ENCODE measurements around the gene EPAS1.

EPAS1 gene

DNA sequence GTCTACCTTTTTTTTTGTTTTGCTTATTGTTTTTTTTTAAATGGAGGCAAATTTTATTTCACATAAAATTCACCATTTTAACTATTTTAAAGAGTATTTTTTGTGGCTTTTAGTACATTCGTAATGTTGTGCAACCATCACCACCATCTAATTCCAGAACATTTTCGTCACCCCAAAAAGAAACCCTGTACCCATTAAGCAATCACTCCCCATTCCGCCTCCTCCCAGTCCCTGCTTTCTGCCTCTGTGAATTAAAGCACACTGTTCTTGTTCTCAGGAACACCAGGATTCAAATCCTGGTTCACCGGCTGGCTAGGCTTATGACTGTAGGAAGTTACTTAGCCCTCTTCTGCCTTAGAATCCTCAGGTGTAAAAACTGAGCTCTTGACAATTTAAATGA, 36.9 kb upstream of the EPAS1 start:
- H3K4me1 Mint-ChIP-seq: peaks cover 6% of the 10 kb centered on the region
- TF ChIP-seq CTCF (IDR thresholded peaks at IDR 0.05; ENCODE audit: unreplicated experiment in 3 of 3): no peak
- no peaks in the 10 kb centered on the region for H3K27me3 Mint-ChIP-seq (ENCODE audit: low read depth)
- H3K36me3 Mint-ChIP-seq (ENCODE audit: low read depth): no peaks in the 10 kb centered on the region
- no peaks in the 10 kb centered on the region for H3K9me3 Mint-ChIP-seq
- no peak overlapping the region for H3K27ac Mint-ChIP-seq
- H3K4me3 Mint-ChIP-seq: no peak overlapping the region

DNA sequence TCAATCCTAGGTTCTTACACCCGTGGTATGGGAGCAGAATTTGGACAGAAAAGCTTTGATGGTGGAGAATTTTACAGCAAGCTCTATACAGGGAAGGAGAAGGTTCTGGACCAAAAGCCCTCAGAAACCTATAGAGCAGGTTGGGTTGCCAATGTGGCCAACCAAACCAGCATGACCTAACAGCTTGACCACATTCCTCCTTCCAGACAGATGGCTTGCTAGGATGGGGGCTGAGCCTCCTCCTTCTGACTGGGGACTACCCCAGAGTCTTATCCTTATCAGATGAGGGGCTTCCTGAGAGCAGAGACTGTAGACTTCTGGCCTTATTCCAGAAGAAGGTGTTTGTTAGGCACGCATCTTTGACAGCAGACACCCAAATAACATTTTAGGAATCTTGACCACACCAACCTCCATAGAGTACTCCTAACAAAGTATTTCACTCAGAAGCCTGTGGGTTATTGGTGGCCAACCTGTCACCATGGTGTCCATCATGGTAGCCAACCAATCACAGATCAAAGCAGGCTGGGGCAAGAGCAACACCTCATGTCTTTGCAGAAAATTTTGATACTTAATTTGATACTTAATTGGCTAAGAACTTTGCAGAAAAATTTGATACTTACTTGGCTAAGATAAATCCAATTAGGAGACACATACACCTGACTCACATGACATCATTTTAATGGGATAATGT, 34.8 kb upstream of the EPAS1 start:
- Mint-ChIP-seq H3K36me3 (ENCODE audit: low read depth) (no peaks in the 10 kb centered on the region), H3K4me1 (peaks cover 7% of the 10 kb centered on the region), H3K4me3 (no peak overlapping the region), H3K9me3 (no peaks in the 10 kb centered on the region), H3K27me3 (ENCODE audit: low read depth) (no peaks in the 10 kb centered on the region), H3K27ac (no peak overlapping the region)
- TF ChIP-seq CTCF (IDR thresholded peaks at IDR 0.05; ENCODE audit: unreplicated experiment in 3 of 3): no peak

DNA sequence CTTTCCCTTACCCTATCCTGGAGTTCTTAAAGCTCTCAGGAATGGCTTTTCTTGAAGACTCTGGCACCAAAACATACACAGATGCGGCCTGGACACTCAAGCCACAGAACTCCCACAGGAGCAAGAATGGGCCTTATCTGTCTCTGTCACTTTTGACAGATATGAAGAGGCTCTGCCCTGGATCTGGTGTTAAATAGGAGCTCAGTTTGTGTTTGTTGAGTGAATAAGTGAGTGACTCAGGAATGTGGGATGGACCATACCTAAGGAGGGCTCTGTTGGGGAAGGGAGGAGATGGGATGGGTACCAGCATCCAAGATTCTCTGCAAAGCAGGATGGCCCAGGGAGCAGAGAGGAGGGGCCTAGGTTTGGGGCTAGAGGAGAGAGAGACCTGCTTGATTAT, 33.9 kb upstream of the EPAS1 start:
- H3K9me3 Mint-ChIP-seq: no peaks in the 10 kb centered on the region

GRCh38 chr2:46264447-46264846, 32.8 kb upstream of the EPAS1 start:
- H3K4me1 Mint-ChIP-seq: peaks cover 13% of the 10 kb centered on the region
- no peak overlapping the region for H3K4me3 Mint-ChIP-seq
- H3K27ac Mint-ChIP-seq: no peak overlapping the region
- H3K27me3 Mint-ChIP-seq (ENCODE audit: low read depth): no peaks in the 10 kb centered on the region
- H3K9me3 Mint-ChIP-seq: no peaks in the 10 kb centered on the region
- no peaks in the 10 kb centered on the region for H3K36me3 Mint-ChIP-seq (ENCODE audit: low read depth)
- TF ChIP-seq CTCF (IDR thresholded peaks at IDR 0.05; ENCODE audit: unreplicated experiment in 3 of 3): no peak

More for the DNA sequence above, 33.9 kb upstream of the EPAS1 start:
- no peak for TF ChIP-seq CTCF (IDR thresholded peaks at IDR 0.05; ENCODE audit: unreplicated experiment in 3 of 3)
- Mint-ChIP-seq H3K27ac (no peak overlapping the region), H3K4me1 (peaks cover 16% of the 10 kb centered on the region), H3K27me3 (ENCODE audit: low read depth) (no peaks in the 10 kb centered on the region), H3K4me3 (no peak overlapping the region), H3K36me3 (ENCODE audit: low read depth) (no peaks in the 10 kb centered on the region)

- peaks cover 10% of the 10 kb centered on the region for H3K4me1 Mint-ChIP-seq
- no peaks in the 10 kb centered on the region for H3K36me3 Mint-ChIP-seq (ENCODE audit: low read depth)
- TF ChIP-seq CTCF (IDR thresholded peaks at IDR 0.05; ENCODE audit: unreplicated experiment in 3 of 3): no peak
- H3K9me3 Mint-ChIP-seq: no peaks in the 10 kb centered on the region
- no peak overlapping the region for H3K27ac Mint-ChIP-seq
- peaks cover 1% of the 10 kb centered on the region for H3K27me3 Mint-ChIP-seq (ENCODE audit: low read depth)
- no peak overlapping the region for H3K4me3 Mint-ChIP-seq
Observed at GRCh38 chr2:46266134-46266533, 31.1 kb upstream of the EPAS1 start.

- H3K4me3 Mint-ChIP-seq: no peak overlapping the region
- H3K4me1 Mint-ChIP-seq: peaks cover 10% of the 10 kb centered on the region
- H3K27me3 Mint-ChIP-seq (ENCODE audit: low read depth): peaks cover 6% of the 10 kb centered on the region
- peak overlapping the region in 2 of 3 experiments; percentile 13 to 29 for H3K27ac Mint-ChIP-seq
- H3K36me3 Mint-ChIP-seq (ENCODE audit: low read depth): no peaks in the 10 kb centered on the region
- TF ChIP-seq CTCF (IDR thresholded peaks at IDR 0.05; ENCODE audit: unreplicated experiment in 3 of 3): no peak
- no peaks in the 10 kb centered on the region for H3K9me3 Mint-ChIP-seq
Observed at GRCh38 chr2:46267616-46268015, 29.6 kb upstream of the EPAS1 start.
